ENCODE measurements around the gene MYH3. TPM values are rescaled to one million over a fixed set of nuclear protein-coding genes. Genes with fewer than 3 reads are reported as not detected.

MYH3 gene
- total RNA-seq, 2 experiments from 2014 or later, result 2.3 to 3.2 TPM

DNA sequence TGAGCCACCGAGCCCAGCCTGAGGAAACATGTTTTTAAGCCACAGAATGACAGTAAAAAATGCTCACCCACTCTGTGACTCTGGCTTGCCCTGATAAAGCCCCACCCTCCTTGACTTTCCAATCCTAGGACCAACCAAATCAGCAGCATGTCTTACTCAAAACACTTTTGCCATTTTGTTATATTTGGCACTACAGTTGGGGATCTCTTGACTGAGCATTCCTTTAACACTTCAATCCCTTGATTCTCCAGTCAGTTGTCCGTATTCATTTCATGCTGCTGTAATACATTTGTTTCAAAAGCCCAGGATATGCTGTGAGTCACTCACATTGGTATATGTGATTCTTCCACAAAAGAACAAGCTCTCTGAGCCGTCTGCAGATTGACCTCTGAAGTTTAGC is 8.2 kb downstream of the MYH3 start:
- Mint-ChIP-seq H3K4me1 (ENCODE audit: low read depth) (peaks cover 10% of the 10 kb centered on the region), H3K27ac (no peak overlapping the region), H3K4me3 (no peak overlapping the region), H3K36me3 (ENCODE audit: low read depth) (no peaks in the 10 kb centered on the region), H3K9me3 (ENCODE audit: insufficient read depth) (no peaks in the 10 kb centered on the region), H3K27me3 (ENCODE audit: low read depth) (no peaks in the 10 kb centered on the region)
- no peak for DNase-seq
- POLR2A ChIA-PET, result no interaction called here
- ATAC-seq, result no peak
- CTCF ChIA-PET, result interaction anchor here (0.6 kb wide), 1 partner anchor 196 kb away, joined by 3 read pairs; no protein-coding TSS in a partner anchor

DNA sequence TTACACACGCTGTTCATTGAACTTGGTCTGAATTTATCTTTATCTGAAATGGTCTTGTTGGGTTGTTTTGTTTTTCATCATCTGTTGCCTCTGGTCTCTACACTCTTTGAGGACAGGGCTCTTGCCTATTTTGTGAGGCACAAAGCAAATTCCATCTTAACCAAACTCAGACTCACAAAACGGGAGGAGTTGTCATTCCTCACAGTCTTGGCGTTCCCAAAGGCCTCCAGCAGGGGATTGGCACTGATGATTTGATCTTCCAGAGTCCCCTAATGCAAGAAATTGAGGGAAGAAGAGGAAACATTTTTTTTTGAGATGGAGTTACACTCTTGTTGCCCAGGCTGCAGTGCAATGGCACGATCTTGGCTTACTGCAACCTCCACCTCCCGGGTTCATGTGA is 8.7 kb downstream of the MYH3 start:
- H3K27me3 Mint-ChIP-seq (ENCODE audit: low read depth), result no peaks in the 10 kb centered on the region
- no peak for DNase-seq
- ChIA-PET CTCF (interaction anchor here (4.8 kb wide), 1 partner anchor 36 kb away, joined by 44 read pairs; no protein-coding TSS in a partner anchor), POLR2A (no interaction called here)
- peaks cover 7% of the 10 kb centered on the region for H3K4me1 Mint-ChIP-seq (ENCODE audit: low read depth)
- H3K9me3 Mint-ChIP-seq (ENCODE audit: insufficient read depth), result no peaks in the 10 kb centered on the region
- no peak for ATAC-seq
- no peak overlapping the region for H3K4me3 Mint-ChIP-seq
- no peaks in the 10 kb centered on the region for H3K36me3 Mint-ChIP-seq (ENCODE audit: low read depth)
- no peak overlapping the region for H3K27ac Mint-ChIP-seq

DNA sequence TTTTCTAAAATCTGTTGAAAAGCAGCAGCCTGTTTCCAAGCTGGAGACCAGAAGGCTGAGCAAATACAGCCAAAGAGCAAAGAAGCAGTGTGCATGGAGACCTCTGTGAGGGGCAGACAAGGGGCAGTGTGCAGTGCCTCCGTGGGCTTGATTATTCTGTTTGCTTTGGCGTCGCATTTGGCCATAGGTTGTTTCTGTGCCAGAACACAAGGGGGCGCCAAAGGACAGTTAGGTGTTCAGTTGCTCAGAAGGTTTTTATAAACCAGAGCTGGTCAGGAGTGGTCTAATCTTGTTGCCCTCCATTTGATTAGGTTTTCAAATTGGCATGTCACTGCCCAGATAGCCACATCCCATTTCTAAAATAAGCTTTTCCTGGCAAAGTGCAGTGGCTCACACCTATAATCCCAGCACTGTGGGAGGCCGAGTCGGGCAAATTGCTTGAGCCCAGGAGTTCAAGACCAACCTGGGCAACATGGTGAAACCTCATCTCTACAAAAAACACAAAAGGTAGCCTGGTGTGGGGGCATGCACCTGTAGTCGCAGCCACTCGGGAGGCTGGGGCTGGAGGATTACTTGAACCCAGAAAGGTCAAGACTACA is 10.6 kb downstream of the MYH3 start:
- Mint-ChIP-seq H3K4me3 (no peak overlapping the region), H3K4me1 (ENCODE audit: low read depth) (no peaks in the 10 kb centered on the region), H3K27ac (no peak overlapping the region), H3K36me3 (ENCODE audit: low read depth) (no peaks in the 10 kb centered on the region), H3K27me3 (ENCODE audit: low read depth) (no peaks in the 10 kb centered on the region), H3K9me3 (ENCODE audit: insufficient read depth) (no peaks in the 10 kb centered on the region)
- ATAC-seq (peak; percentile 63), DNase-seq (peak; percentile 80)
- POLR2A ChIA-PET, result interaction anchor here (0.5 kb wide), 1 partner anchor 165 kb away, joined by 3 read pairs; no protein-coding TSS in a partner anchor
- CTCF ChIA-PET, result interaction anchor here (0.6 to 4.8 kb wide), 37 partner anchors 9 to 498 kb away, joined by 3 to 76 read pairs (median 6); no protein-coding TSS in a partner anchor

DNA sequence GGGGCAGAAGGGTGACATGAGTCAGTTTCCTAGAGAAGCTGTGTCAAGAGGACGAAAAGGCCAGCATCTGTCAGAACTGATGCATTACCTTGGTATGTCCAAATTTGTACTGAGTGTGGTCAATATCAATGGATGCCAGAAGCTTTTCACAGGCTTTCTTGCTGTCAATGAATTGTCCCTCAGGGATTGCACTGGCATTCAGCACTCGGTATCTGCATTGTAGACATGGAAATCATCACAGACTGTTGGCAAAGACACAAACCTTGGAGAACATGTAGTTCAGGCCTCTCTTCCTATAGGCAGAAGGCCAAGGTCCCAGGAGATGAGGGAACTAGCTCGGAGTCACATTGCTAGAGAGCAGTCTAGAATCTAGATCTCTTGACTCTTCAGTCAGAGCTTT is 16.6 kb downstream of the MYH3 start:
- no peaks in the 10 kb centered on the region for H3K9me3 Mint-ChIP-seq (ENCODE audit: insufficient read depth)
- peaks cover 3% of the 10 kb centered on the region for H3K36me3 Mint-ChIP-seq (ENCODE audit: low read depth)
- H3K4me1 Mint-ChIP-seq (ENCODE audit: low read depth), result peaks cover 3% of the 10 kb centered on the region
- ATAC-seq (no peak), DNase-seq (no peak)
- CTCF ChIA-PET, result interaction anchor here (2.0 to 5.9 kb wide), 2 partner anchors 11 to 22 kb away, joined by 8 to 41 read pairs; no protein-coding TSS in a partner anchor
- no peak overlapping the region for H3K27ac Mint-ChIP-seq
- no peak overlapping the region for H3K4me3 Mint-ChIP-seq
- H3K27me3 Mint-ChIP-seq (ENCODE audit: low read depth), result no peaks in the 10 kb centered on the region
- POLR2A ChIA-PET, result no interaction called here

DNA sequence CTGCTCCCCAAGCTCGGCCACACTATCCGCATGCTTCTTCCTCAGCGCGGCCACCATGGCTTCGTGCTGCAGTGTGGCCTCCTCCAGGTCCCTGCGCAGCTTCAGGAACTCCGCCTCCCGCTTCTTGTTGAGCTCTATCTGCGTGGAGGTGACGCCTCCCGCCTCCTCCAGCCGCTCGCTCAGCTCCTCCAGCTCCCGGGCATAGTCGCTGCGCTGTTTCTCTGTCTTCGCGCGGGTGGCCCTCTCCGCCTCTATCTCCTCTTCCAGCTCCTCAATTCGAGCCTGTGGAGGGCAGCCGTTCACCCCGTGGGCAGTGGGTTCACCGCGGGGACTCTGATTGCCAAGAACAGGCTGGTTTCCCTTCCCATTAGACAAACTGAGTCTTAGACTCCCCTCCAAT is 19.0 kb downstream of the MYH3 start:
- no peaks in the 10 kb centered on the region for H3K9me3 Mint-ChIP-seq (ENCODE audit: insufficient read depth)
- no peak overlapping the region for H3K27ac Mint-ChIP-seq
- CTCF ChIA-PET, result interaction anchor here (1.3 to 5.9 kb wide), 3 partner anchors 8 to 21 kb away, joined by 4 to 41 read pairs (median 31); no protein-coding TSS in a partner anchor
- peaks cover 3% of the 10 kb centered on the region for H3K4me1 Mint-ChIP-seq (ENCODE audit: low read depth)
- ATAC-seq, result no peak
- H3K27me3 Mint-ChIP-seq (ENCODE audit: low read depth), result no peaks in the 10 kb centered on the region
- POLR2A ChIA-PET, result no interaction called here
- no peak for DNase-seq
- H3K4me3 Mint-ChIP-seq, result no peak overlapping the region
- H3K36me3 Mint-ChIP-seq (ENCODE audit: low read depth), result peaks cover 7% of the 10 kb centered on the region

DNA sequence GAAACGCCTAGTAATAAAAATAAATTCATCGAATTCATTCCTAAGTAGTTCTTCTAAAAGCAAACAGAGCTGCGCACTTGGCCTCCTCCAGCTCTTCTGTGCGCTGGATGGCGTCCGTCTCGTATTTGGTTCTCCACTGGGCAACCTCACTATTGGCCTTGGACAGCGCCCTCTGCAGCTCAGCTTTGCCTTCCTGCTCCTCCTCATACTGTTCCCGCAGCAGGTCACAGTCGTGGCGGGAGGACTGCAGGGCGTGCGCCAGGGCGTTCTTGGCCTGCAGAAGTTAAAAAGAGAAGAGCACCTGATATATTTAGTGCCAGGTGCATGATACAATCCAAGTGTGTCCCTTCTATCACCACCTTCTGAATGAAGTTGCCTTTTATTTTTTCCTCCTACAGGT is 21.8 kb downstream of the MYH3 start:
- Mint-ChIP-seq H3K4me3 (no peak overlapping the region), H3K36me3 (ENCODE audit: low read depth) (peaks cover 9% of the 10 kb centered on the region), H3K9me3 (ENCODE audit: insufficient read depth) (no peaks in the 10 kb centered on the region), H3K27me3 (ENCODE audit: low read depth) (no peaks in the 10 kb centered on the region), H3K27ac (no peak overlapping the region), H3K4me1 (ENCODE audit: low read depth) (peaks cover 3% of the 10 kb centered on the region)
- ATAC-seq, result no peak
- POLR2A ChIA-PET, result no interaction called here
- no peak for DNase-seq
- CTCF ChIA-PET, result interaction anchor here (0.7 to 5.2 kb wide), 3 partner anchors 10 to 21 kb away, joined by 3 to 31 read pairs (median 6); no protein-coding TSS in a partner anchor

DNA sequence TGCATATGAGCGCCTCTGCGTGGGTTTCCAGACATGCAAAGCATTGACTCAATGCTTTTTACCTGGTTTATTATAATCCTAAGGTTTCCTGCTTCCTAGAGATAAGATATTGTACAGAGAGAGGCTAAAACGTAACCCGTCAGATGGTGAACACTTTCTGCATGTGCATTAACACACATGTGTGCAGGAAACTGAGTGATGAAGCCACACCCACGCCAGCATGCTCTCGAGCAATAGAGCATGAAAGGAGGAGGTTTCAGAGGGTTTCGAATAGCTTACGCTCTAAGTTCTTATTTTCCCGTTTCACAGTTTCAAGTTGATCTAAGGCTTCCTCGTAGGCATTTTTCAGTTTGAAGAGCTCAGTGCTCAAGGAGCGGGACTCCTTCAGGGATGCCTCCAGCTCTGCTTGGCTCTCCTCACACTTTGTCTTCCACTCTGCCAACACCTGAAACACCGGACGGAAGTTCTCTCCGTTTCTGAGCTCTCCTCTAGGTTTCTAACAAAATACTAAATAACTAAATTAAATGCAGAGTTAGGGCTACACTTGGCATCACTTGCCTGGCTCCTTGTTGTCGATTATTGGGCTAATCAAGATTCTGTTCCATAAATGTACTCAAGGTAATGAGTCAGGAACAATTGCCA is 23.2 kb downstream of the MYH3 start:
- DNase-seq (no peak), ATAC-seq (no peak)
- CTCF ChIA-PET, result interaction anchor here (1.5 to 9.3 kb wide), 3 partner anchors 12 to 210 kb away, joined by 5 to 80 read pairs (median 31); no protein-coding TSS in a partner anchor
- Mint-ChIP-seq H3K36me3 (ENCODE audit: low read depth) (peaks cover 14% of the 10 kb centered on the region), H3K4me3 (no peak overlapping the region), H3K9me3 (ENCODE audit: insufficient read depth) (no peaks in the 10 kb centered on the region), H3K27ac (no peak overlapping the region), H3K27me3 (ENCODE audit: low read depth) (no peaks in the 10 kb centered on the region), H3K4me1 (ENCODE audit: low read depth) (peaks cover 3% of the 10 kb centered on the region)
- POLR2A ChIA-PET, result no interaction called here

DNA sequence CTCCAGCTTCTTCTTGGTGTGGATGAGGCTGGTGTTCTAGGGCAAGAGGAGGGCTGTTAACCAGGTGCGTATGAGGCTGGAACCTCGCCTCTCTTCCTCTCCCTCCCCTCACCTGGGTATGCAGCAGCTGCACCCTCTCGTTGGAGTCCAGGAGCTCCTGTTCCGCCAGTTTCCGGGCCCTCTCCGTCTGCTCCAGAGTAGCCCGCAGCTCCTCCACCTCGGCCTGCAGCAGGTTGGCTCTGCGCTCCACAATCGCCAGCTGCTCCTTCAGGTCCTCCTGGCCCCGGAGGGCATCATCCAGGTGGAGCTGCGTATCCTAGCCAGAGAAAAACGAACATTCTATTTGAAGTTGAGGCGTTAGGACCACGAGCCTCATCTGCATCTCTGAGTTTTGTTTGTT is 25.4 kb downstream of the MYH3 start:
- H3K27ac Mint-ChIP-seq, result no peak overlapping the region

DNA sequence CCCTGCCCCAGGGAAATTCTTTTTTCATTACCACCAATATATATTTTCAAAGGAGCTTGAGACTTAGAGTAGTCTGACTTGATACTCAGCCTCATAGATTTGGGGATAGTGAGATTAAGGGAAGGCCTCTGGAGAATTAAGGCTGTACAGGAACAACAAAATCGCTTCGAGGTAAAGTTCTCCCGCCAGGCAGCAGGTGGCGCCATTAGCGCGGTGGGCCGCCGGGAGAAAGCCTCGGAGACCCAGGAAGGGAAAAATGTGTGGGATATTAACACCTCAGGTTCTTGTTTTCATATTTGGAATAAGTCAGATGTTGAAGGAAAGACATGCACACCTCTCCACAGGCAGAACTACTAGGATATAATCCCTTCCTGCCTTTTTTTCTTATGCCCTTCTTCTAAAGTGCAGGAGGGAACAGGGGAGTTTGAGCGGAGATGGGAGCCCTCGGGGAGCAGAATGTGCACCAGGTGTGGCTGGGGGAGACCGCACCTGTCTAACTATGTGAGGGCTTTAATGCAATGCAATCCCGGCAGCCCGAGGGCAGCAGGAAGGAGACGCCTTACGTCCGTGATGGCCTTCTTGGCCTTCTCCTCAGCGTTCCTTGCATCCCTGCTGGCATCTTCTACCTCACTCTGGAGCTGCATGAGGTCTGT is 25.9 kb downstream of the MYH3 start:
- Mint-ChIP-seq H3K36me3 (ENCODE audit: low read depth) (peaks cover 14% of the 10 kb centered on the region), H3K4me1 (ENCODE audit: low read depth) (peaks cover 3% of the 10 kb centered on the region), H3K9me3 (ENCODE audit: insufficient read depth) (no peaks in the 10 kb centered on the region), H3K27ac (no peak overlapping the region), H3K27me3 (ENCODE audit: low read depth) (no peaks in the 10 kb centered on the region), H3K4me3 (no peak overlapping the region)
- ATAC-seq, result no peak
- DNase-seq, result peak; percentile 28
- ChIA-PET POLR2A (no interaction called here), CTCF (interaction anchor here (0.6 to 9.3 kb wide), 16 partner anchors 9 to 514 kb away, joined by 3 to 80 read pairs (median 4); no protein-coding TSS in a partner anchor)

More for the DNA sequence above, 25.4 kb downstream of the MYH3 start:
- no peak for ATAC-seq
- no peak for DNase-seq
- ChIA-PET POLR2A (no interaction called here), CTCF (interaction anchor here (1.5 to 9.3 kb wide), 10 partner anchors 9 to 513 kb away, joined by 3 to 80 read pairs (median 6); no protein-coding TSS in a partner anchor)
- Mint-ChIP-seq H3K4me3 (no peak overlapping the region), H3K27me3 (ENCODE audit: low read depth) (no peaks in the 10 kb centered on the region), H3K4me1 (ENCODE audit: low read depth) (peaks cover 3% of the 10 kb centered on the region), H3K36me3 (ENCODE audit: low read depth) (peaks cover 14% of the 10 kb centered on the region), H3K9me3 (ENCODE audit: insufficient read depth) (no peaks in the 10 kb centered on the region)

DNA sequence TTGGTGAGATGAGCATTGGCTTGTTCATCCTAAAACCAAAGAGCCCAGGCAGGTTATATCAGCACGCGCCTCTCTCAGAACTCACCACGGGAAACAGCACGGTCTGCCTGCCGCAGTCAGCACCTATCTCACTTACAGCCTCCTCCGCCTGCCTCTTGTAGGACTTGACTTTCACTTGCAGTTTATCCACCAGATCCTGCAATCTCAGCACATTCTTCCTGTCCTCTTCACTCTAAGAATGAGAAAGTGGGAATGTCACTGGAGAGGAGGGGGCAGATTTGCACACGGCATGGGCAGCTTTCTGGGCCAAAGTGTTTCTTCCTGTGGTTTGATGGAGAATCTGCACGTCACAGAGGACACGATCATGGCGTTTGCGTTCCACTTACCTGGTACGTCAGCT is 27.4 kb downstream of the MYH3 start:
- CTCF ChIA-PET, result interaction anchor here (1.0 to 9.3 kb wide), 6 partner anchors 11 to 515 kb away, joined by 5 to 80 read pairs (median 22); no protein-coding TSS in a partner anchor
- Mint-ChIP-seq H3K27ac (no peak overlapping the region), H3K4me3 (no peak overlapping the region), H3K9me3 (ENCODE audit: insufficient read depth) (no peaks in the 10 kb centered on the region), H3K4me1 (ENCODE audit: low read depth) (no peaks in the 10 kb centered on the region), H3K36me3 (ENCODE audit: low read depth) (peaks cover 10% of the 10 kb centered on the region), H3K27me3 (ENCODE audit: low read depth) (no peaks in the 10 kb centered on the region)
- no peak for DNase-seq
- ATAC-seq, result no peak
- POLR2A ChIA-PET, result no interaction called here

DNA sequence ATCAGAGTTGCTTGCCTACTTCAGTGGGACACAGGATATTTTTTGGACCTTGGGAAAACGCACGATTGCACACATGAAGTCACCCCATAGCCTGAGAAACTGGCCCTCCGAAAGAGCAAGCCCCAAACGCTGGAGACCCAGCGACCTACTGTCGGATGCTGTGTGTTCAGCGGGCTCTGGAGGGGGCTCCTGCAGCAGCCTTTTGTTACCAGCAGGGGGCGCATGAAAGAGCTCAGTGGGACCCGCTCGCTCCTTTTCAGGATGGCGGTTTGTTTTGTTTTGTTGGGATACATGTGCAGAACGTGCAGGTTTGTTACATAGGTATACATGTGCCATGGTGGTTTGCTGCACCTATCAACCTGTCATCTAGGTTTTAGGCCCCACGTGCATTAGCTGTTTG is 28.4 kb downstream of the MYH3 start:
- H3K4me1 Mint-ChIP-seq (ENCODE audit: low read depth), result no peaks in the 10 kb centered on the region
- CTCF ChIA-PET, result interaction anchor here (0.6 to 9.3 kb wide), 9 partner anchors 10 to 516 kb away, joined by 3 to 80 read pairs (median 6); no protein-coding TSS in a partner anchor
- H3K27me3 Mint-ChIP-seq (ENCODE audit: low read depth), result no peaks in the 10 kb centered on the region
- no peak overlapping the region for H3K4me3 Mint-ChIP-seq
- DNase-seq (peak; percentile 24), ATAC-seq (no peak)
- no peak overlapping the region for H3K27ac Mint-ChIP-seq
- no peaks in the 10 kb centered on the region for H3K9me3 Mint-ChIP-seq (ENCODE audit: insufficient read depth)
- H3K36me3 Mint-ChIP-seq (ENCODE audit: low read depth), result peaks cover 7% of the 10 kb centered on the region
- POLR2A ChIA-PET, result no interaction called here

DNA sequence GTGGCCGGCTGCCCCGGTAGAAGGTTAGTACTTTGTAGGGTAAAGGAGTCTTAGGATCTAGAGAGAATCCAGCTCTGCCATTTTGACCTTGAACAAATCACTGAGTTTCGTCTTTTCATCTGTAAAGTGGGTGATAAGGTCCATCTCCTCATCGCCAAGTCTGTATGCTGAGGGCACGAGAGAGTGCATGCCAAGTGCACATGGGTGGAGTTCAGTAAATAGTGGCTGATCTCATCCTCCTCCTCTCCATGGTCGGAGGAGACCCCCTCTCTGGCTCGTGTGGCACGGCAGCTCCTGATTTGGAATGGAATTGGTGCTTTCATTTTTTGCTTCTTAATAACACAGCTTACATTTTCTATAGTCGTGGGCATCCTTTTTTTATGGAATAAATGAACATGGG is 30.7 kb downstream of the MYH3 start:
- POLR2A ChIA-PET, result no interaction called here
- Mint-ChIP-seq H3K4me1 (ENCODE audit: low read depth) (no peaks in the 10 kb centered on the region), H3K27me3 (ENCODE audit: low read depth) (no peaks in the 10 kb centered on the region), H3K9me3 (ENCODE audit: insufficient read depth) (no peaks in the 10 kb centered on the region), H3K27ac (no peak overlapping the region), H3K4me3 (no peak overlapping the region), H3K36me3 (ENCODE audit: low read depth) (peaks cover 5% of the 10 kb centered on the region)
- no peak for ATAC-seq
- CTCF ChIA-PET, result interaction anchor here (1.4 to 9.3 kb wide), 2 partner anchors 7 to 11 kb away, joined by 6 to 80 read pairs; no protein-coding TSS in a partner anchor
- no peak for DNase-seq
